B cell (primary cell): ENCODE data around the gene TWF2. TPM values are rescaled to one million over a fixed set of nuclear protein-coding genes. Genes with fewer than 3 reads are reported as not detected.
A peak's percentile ranks its signal among the peaks of the same experiment; 100 is the strongest.

ENCODE experiments used
- ATAC-seq: fragments of 200-7000 bp; cut with Tn5 transposase; one replicate; pipeline ENCODE4 v1.10.0; 2021; ENCODE audit warnings: low read depth, mild to moderate bottlenecking, moderate number of reproducible peaks, moderate library complexity
- CTCF ChIA-PET: fragments of 350-600 bp; sonication (Branson Sonifier 250); formaldehyde crosslinking; loops from one replicate; lab custom pipeline; 2021; ENCODE audit warnings: antibody characterized with exemption, inconsistent platforms; lab: Charles Lee
- POLR2A ChIA-PET: fragments of 350-600 bp; sonication (Branson Sonifier 250); formaldehyde crosslinking; loops from one replicate; lab custom pipeline; 2021; ENCODE audit warnings: antibody characterized with exemption; lab: Charles Lee
- DNase-seq: peaks from one replicate; pipeline ENCODE4 v3.0.0; 2013
- H2AFZ ChIP-seq: 2 replicates; pipeline ENCODE4 v1.6.1; 2012; ENCODE audit warnings: mild to moderate bottlenecking, low read depth, low read length; ENCODE audit not compliant: insufficient read depth, poor library complexity, severe bottlenecking
- H3K27ac ChIP-seq, 2 donors: 1 replicate in 1 of 2; 2 replicates in 1 of 2; pipeline ENCODE4 v1.5.1; 2012 to 2013; ENCODE audit warnings: low read length in 2 of 2, mild to moderate bottlenecking in 2 of 2, moderate library complexity in 1 of 2
- H3K27me3 ChIP-seq, 4 experiments: fragments of 200-600 bp in 1 of 4; sonication (generic) in 1 of 4; replicated peaks in 1 of 4; 1 replicate in 2 of 4; 2 replicates in 2 of 4; pipeline versions ENCODE4 v1.6.1 to v1.7.0; 2013 to 2016; ENCODE audit warnings: low read length in 3 of 4, mild to moderate bottlenecking in 2 of 4, mixed read lengths in 1 of 4, moderate library complexity in 1 of 4; ENCODE audit not compliant: insufficient read depth in 4 of 4, control insufficient read depth in 3 of 4; ENCODE audit errors: control extremely low read depth in 1 of 4
- H3K36me3 ChIP-seq, 2 experiments: replicated peaks in 1 of 2; 1 replicate in 1 of 2; 2 replicates in 1 of 2; pipeline versions ENCODE4 v1.6.1 to v1.7.1; 2013; ENCODE audit warnings: low read length in 1 of 2; ENCODE audit not compliant: insufficient read depth in 2 of 2, control insufficient read depth in 1 of 2; ENCODE audit errors: control extremely low read depth in 1 of 2, extremely low read depth in 1 of 2
- H3K4me1 ChIP-seq, 2 donors: fragments of 200-600 bp in 1 of 2; sonication (generic) in 1 of 2; 1 replicate in 1 of 2; 2 replicates in 1 of 2; pipeline versions ENCODE4 v1.5.1 to v1.6.1; 2013 to 2017; ENCODE audit warnings: low read length in 2 of 2; ENCODE audit not compliant: control insufficient read depth in 2 of 2, insufficient read depth in 2 of 2
- H3K4me2 ChIP-seq: replicated peaks from 2 replicates; pipeline ENCODE3; 2012; ENCODE audit warnings: mild to moderate bottlenecking, low read depth, low read length; ENCODE audit not compliant: poor library complexity, severe bottlenecking
- H3K4me3 ChIP-seq, 5 experiments: fragments of 200-600 bp in 1 of 5; sonication (generic) in 1 of 5; 1 replicate in 3 of 5; 2 replicates in 2 of 5; pipeline versions ENCODE4 v1.5.1 to v1.7.0; 2011 to 2016; ENCODE audit warnings: low read length in 4 of 5, mild to moderate bottlenecking in 4 of 5, low read depth in 2 of 5, control low read depth in 1 of 5, moderate library complexity in 1 of 5; ENCODE audit not compliant: insufficient read depth in 1 of 5; ENCODE audit errors: control extremely low read depth in 1 of 5, extremely low read depth in 1 of 5
- H3K79me2 ChIP-seq: fragments of 200-600 bp; sonication (generic); one replicate; pipeline ENCODE4 v1.6.0; 2016; ENCODE audit warnings: low read length; ENCODE audit not compliant: control insufficient read depth, insufficient read depth
- H3K9ac ChIP-seq: fragments of 200-600 bp; sonication (generic); 2 replicates; pipeline ENCODE4 v1.6.1; 2017; ENCODE audit warnings: mild to moderate bottlenecking, low read length, moderate library complexity
- H3K9me3 ChIP-seq, 3 donors: one replicate each; pipeline versions ENCODE4 v1.6.1 to v1.7.1; 2013; ENCODE audit warnings: low read length in 2 of 3; ENCODE audit not compliant: control insufficient read depth in 2 of 3, insufficient read depth in 1 of 3; ENCODE audit errors: control extremely low read depth in 1 of 3
- H4K20me1 ChIP-seq: 2 replicates; pipeline ENCODE4 v1.6.0; 2012; ENCODE audit warnings: mild to moderate bottlenecking, low read length; ENCODE audit not compliant: insufficient read depth, control insufficient read depth, poor library complexity, severe bottlenecking
- H3K27ac Mint-ChIP-seq: one replicate; pipeline ENCODE4 v1.8.0; 2021; ENCODE audit warnings: mixed read lengths
- H3K27me3 Mint-ChIP-seq: one replicate; pipeline ENCODE4 v1.8.0; 2021; ENCODE audit warnings: mixed read lengths
- H3K4me1 Mint-ChIP-seq: one replicate; pipeline ENCODE4 v1.8.0; 2021; ENCODE audit warnings: mixed read lengths
- H3K4me3 Mint-ChIP-seq: one replicate; pipeline ENCODE4 v1.8.0; 2021; ENCODE audit warnings: mixed read lengths
- H3K9me3 Mint-ChIP-seq: one replicate; pipeline ENCODE4 v1.8.0; 2022; ENCODE audit warnings: mixed read lengths; ENCODE audit not compliant: insufficient read depth
- EZH2 ChIP-seq: IDR thresholded peaks from 2 replicates; pipeline ENCODE4 v1.6.1; 2012; ENCODE audit warnings: borderline replicate concordance, low read depth, mild to moderate bottlenecking, moderate library complexity, low read length; ENCODE audit not compliant: insufficient read depth, poor library complexity, severe bottlenecking
- WGBS: methylation state at CpG from one replicate; pipeline ENCODE4 v1.1.5; 2013; ENCODE audit warnings: missing lambda C conversion rate; ENCODE audit not compliant: insufficient coverage; 5-methylcytosine and 5-hydroxymethylcytosine counted together
- intact Hi-C: fragments of 100-400 bp; cut with micrococcal nuclease; formaldehyde crosslinking; loops from one replicate; pipeline ENCODE4 v1.10.0; 2022
- polyA plus RNA-seq: library from polyadenylated mRNA; depleted of rRNA; stranded (reverse); fragments of >200 nt; gene quantifications from 2 replicates; pipeline ENCODE4 v1.2.3, GENCODE V29; 2012
- total RNA-seq, 2 donors: library from RNA; stranded (reverse); fragments of 120-200 nt in 1 of 2; gene quantifications; 1 replicate in 1 of 2; 2 replicates in 1 of 2; pipeline versions ENCODE4 v1.2.3 to v1.2.4, GENCODE V29; 2013 to 2022
- TF ChIP-seq, protein P1 (sequence below): fragments of 200-600 bp; IDR thresholded peaks from one replicate; pipeline ENCODE4 v1.8.0; 2022; ENCODE audit warnings: antibody characterized with exemption, mild to moderate bottlenecking

The TWF2 gene
- total and polyA plus RNA-seq, 2 donors (not counting 1 experiment from before 2014, with no cell fraction given): 60.3 to 88.2 TPM

- Histone ChIP-seq H3K4me1 (peaks cover 48 to 67% of the 10 kb centered on the region in 2 donors), H3K4me3 (no peak overlapping the region), H3K4me2 (peak overlapping the region; percentile 58), H4K20me1 (peaks cover 34% of the 10 kb centered on the region), H3K27me3 (no peaks in the 10 kb centered on the region), H2AFZ (no peak overlapping the region), H3K9me3 (no peaks in the 10 kb centered on the region), H3K79me2 (peaks cover 50% of the 10 kb centered on the region), H3K27ac (peak overlapping the region; percentile 10 to 12), H3K36me3 (peaks cover 1 to 74% of the 10 kb centered on the region in 2 experiments), H3K9ac (no peak overlapping the region)
- WGBS: 83% methylated on average over 1 of the region's 3 CpGs
- H3K9me3 Mint-ChIP-seq: no peaks in the 10 kb centered on the region
- H3K4me1 Mint-ChIP-seq: peaks cover 55% of the 10 kb centered on the region
- H3K27me3 Mint-ChIP-seq: no peaks in the 10 kb centered on the region
- TF ChIP-seq, protein P1, sequence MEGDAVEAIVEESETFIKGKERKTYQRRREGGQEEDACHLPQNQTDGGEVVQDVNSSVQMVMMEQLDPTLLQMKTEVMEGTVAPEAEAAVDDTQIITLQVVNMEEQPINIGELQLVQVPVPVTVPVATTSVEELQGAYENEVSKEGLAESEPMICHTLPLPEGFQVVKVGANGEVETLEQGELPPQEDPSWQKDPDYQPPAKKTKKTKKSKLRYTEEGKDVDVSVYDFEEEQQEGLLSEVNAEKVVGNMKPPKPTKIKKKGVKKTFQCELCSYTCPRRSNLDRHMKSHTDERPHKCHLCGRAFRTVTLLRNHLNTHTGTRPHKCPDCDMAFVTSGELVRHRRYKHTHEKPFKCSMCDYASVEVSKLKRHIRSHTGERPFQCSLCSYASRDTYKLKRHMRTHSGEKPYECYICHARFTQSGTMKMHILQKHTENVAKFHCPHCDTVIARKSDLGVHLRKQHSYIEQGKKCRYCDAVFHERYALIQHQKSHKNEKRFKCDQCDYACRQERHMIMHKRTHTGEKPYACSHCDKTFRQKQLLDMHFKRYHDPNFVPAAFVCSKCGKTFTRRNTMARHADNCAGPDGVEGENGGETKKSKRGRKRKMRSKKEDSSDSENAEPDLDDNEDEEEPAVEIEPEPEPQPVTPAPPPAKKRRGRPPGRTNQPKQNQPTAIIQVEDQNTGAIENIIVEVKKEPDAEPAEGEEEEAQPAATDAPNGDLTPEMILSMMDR: no peak
- no peak for TF ChIP-seq EZH2
- ChIA-PET POLR2A (no interaction called here), CTCF (interaction anchor here (2.6 to 12.3 kb wide), 5 partner anchors 17 to 121 kb away, joined by 7 to 265 read pairs (median 177); partner anchors contain the start of genes GLYCTK, PPM1M, TWF2 and WDR82)
- H3K4me3 Mint-ChIP-seq: no peak overlapping the region
- intact Hi-C loops: no loop called here
- H3K27ac Mint-ChIP-seq: peak overlapping the region; percentile 26
- DNase-seq: peak; percentile 19
- no peak for ATAC-seq
These were observed 20.9 kb downstream of the TWF2 start for GRCh38 chr3:52218026-52218425.

GRCh38 chr3:52217409-52217805 lies 21.6 kb downstream of the TWF2 start:
- ATAC-seq (no peak), DNase-seq (no peak)
- H3K36me3 ChIP-seq: peaks cover 1 to 73% of the 10 kb centered on the region in 2 experiments
- CTCF ChIA-PET: interaction anchor here (2.6 to 12.3 kb wide), 3 partner anchors 16 to 121 kb away, joined by 7 to 265 read pairs (median 177); partner anchors contain the start of genes GLYCTK and WDR82
- H3K9ac ChIP-seq: no peak overlapping the region
- no peaks in the 10 kb centered on the region for H3K27me3 ChIP-seq
- POLR2A ChIA-PET: interaction anchor here (0.9 kb wide), 1 partner anchor 8 kb away, joined by 3 read pairs; the partner anchor contains the start of gene TLR9
- WGBS: 50% methylated on average over 7 of the region's 10 CpGs
- Mint-ChIP-seq H3K4me1 (peaks cover 49% of the 10 kb centered on the region), H3K27ac (peak overlapping the region; percentile 71), H3K27me3 (no peaks in the 10 kb centered on the region), H3K9me3 (no peaks in the 10 kb centered on the region), H3K4me3 (no peak overlapping the region)
- intact Hi-C loops: no loop called here
- H3K9me3 ChIP-seq: no peaks in the 10 kb centered on the region
- peaks cover 48 to 61% of the 10 kb centered on the region in 2 donors for H3K4me1 ChIP-seq
- H3K4me2 ChIP-seq: peak overlapping the region; percentile 37
- peak overlapping the region in 1 of 2 donors; percentile 27 for H3K27ac ChIP-seq
- no peak overlapping the region for H2AFZ ChIP-seq
- H4K20me1 ChIP-seq: peaks cover 32% of the 10 kb centered on the region
- peaks cover 44% of the 10 kb centered on the region for H3K79me2 ChIP-seq
- no peak for TF ChIP-seq EZH2
- TF ChIP-seq, protein P1: no peak
- H3K4me3 ChIP-seq: no peak overlapping the region
